ENCODE results near the gene HNF1B.

DNA sequence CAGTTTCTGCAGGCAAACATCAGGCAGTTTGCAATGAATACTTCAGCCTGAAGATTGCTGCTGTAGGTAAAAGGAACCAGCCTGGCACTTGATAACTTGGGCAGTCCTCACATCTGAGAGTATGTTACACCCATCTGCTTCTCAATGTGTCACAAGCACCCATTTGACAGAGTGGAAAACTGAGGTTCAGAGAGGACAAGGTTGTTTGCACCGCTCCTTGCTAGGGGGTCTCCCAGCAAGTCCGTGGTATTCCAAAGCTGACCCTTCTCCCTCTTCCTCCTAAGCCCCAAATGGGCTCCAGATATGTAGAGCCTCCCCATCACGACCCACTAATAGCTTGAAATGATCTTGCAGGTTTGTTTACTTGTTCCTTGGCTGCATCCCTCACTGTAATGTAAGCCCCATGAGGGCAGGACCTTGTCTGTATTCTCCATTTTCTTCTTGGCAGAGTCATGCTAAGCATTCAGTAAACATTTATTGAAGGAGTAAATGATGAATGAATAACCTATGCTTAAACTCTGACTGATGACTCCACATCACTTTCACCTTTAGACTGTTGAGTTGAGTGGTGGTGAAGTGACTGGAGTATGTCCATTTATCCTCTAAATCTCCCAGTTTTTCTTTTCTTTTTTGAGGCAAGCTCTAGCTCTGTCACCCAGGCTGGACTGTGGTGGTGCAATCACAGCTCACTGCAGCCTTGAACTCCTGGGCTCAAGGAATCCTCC lies 26.4 kb downstream of the HNF1B start:
- TF ChIP-seq, protein P1, sequence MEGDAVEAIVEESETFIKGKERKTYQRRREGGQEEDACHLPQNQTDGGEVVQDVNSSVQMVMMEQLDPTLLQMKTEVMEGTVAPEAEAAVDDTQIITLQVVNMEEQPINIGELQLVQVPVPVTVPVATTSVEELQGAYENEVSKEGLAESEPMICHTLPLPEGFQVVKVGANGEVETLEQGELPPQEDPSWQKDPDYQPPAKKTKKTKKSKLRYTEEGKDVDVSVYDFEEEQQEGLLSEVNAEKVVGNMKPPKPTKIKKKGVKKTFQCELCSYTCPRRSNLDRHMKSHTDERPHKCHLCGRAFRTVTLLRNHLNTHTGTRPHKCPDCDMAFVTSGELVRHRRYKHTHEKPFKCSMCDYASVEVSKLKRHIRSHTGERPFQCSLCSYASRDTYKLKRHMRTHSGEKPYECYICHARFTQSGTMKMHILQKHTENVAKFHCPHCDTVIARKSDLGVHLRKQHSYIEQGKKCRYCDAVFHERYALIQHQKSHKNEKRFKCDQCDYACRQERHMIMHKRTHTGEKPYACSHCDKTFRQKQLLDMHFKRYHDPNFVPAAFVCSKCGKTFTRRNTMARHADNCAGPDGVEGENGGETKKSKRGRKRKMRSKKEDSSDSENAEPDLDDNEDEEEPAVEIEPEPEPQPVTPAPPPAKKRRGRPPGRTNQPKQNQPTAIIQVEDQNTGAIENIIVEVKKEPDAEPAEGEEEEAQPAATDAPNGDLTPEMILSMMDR (IDR thresholded peaks at IDR 0.05), result no peak
- no peak for TF ChIP-seq POLR2A (IDR thresholded peaks at IDR 0.05)

All from uterus (tissue), 2 donors.